Activated CD4-positive, alpha-beta memory T cell treated with anti-CD3 and anti-CD28 coated beads for 36 hours (primary cell): ENCODE data around the gene BLM. TPM values are rescaled to one million over a fixed set of nuclear protein-coding genes. Genes with fewer than 3 reads are reported as not detected.

Source experiments
- CTCF ChIA-PET: fragments of 350-600 bp; sonication (Branson Sonifier 250); formaldehyde crosslinking; loops from one replicate; lab custom pipeline; 2021; ENCODE audit warnings: antibody characterized with exemption, inconsistent platforms; lab: Charles Lee
- POLR2A ChIA-PET: fragments of 350-600 bp; sonication (Branson Sonifier 250); formaldehyde crosslinking; loops from one replicate; lab custom pipeline; 2021; ENCODE audit warnings: antibody characterized with exemption; lab: Charles Lee
- DNase-seq: peaks from one replicate; pipeline ENCODE4 v3.0.0-alpha.2; 2020
- H3K27ac Mint-ChIP-seq: one replicate; pipeline ENCODE4 v1.8.0; 2021; ENCODE audit warnings: mixed read lengths
- H3K27me3 Mint-ChIP-seq: one replicate; pipeline ENCODE4 v1.8.0; 2021; ENCODE audit warnings: mixed read lengths
- H3K36me3 Mint-ChIP-seq: one replicate; pipeline ENCODE4 v1.8.0; 2021; ENCODE audit warnings: mixed read lengths
- H3K4me1 Mint-ChIP-seq: one replicate; pipeline ENCODE4 v1.8.0; 2021; ENCODE audit warnings: low read depth, mixed read lengths
- H3K4me3 Mint-ChIP-seq: one replicate; pipeline ENCODE4 v1.8.0; 2021; ENCODE audit warnings: mild to moderate bottlenecking, mixed read lengths
- H3K9me3 Mint-ChIP-seq: one replicate; pipeline ENCODE4 v1.8.0; 2021; ENCODE audit warnings: mixed read lengths
- intact Hi-C: fragments of 100-400 bp; cut with micrococcal nuclease; formaldehyde crosslinking; loops from one replicate; pipeline ENCODE4 v1.15.1; 2023
- total RNA-seq, 2 experiments: library from RNA; stranded (reverse); gene quantifications; one replicate each; pipeline ENCODE4 v1.2.3, GENCODE V29; 2021

BLM gene
- total RNA-seq, 2 experiments from 2014 or later: 65.6 to 68.7 TPM

DNA sequence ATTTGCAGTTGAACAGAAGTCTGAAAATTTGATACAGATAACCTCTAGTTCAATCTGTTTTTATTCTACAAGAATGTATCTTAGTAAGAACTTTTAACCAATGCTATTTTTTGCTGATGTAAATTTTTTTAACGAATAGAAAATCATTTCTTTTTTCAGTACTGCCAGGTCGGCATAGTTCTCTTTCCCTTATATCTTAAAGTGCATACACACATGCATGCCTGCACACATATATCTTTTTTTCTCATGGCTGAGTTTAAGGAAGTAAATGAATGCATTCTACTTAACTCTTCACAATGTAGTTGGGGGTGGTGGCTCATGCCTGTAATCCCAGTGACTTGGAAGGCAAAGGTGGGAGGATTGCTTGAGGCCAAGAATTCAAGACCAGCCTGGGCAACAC, 48.4 kb downstream of the BLM start:
- intact Hi-C loops: no loop called here
- Mint-ChIP-seq H3K27me3 (no peaks in the 10 kb centered on the region), H3K27ac (no peak overlapping the region), H3K36me3 (peaks cover 47% of the 10 kb centered on the region), H3K9me3 (no peaks in the 10 kb centered on the region), H3K4me3 (no peak overlapping the region), H3K4me1 (no peaks in the 10 kb centered on the region)
- no peak for DNase-seq
- ChIA-PET POLR2A (no interaction called here), CTCF (interaction anchor here (1.3 kb wide), 1 partner anchor 120 kb away, joined by 3 read pairs; no protein-coding TSS in a partner anchor)

DNA sequence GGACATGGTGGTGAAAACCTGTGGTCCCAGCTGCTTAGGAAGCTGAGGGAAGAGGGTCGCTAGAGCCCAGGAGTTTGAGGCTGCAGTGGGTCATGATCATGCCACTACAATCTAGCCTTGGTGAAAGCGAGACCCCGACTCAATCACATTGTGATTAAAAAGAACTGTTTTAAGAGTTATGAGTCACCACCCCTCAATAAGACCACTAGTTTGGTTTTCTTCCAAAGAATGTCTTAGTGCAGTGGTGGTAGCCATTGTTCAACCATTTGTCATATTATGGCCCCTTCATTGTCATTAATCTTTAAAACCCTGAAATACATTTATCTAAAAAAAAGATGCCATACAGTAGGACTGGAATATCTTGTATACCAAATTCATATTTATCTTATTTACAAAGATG, 48.8 kb downstream of the BLM start:
- CTCF ChIA-PET: interaction anchor here (1.3 kb wide), 1 partner anchor 119 kb away, joined by 3 read pairs; no protein-coding TSS in a partner anchor
- peaks cover 47% of the 10 kb centered on the region for H3K36me3 Mint-ChIP-seq

DNA sequence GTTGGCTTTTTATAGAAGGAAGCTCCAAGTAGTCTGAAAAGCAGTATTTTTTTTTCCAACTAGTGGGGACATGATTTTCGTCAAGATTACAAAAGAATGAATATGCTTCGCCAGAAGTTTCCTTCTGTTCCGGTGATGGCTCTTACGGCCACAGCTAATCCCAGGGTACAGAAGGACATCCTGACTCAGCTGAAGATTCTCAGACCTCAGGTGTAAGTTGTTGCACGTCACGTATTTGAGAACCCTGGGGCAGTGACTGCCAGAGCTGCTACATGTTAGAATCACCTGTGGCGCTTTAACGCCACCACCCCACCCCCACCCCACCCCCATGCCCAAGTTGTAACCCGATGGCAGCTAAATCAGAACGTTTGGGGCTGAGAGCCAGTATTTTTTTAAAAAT, 52.2 kb downstream of the BLM start:
- H3K4me3 Mint-ChIP-seq: no peak overlapping the region
- H3K27me3 Mint-ChIP-seq: no peaks in the 10 kb centered on the region
- CTCF ChIA-PET: interaction anchor here (1.0 to 1.8 kb wide), 2 partner anchors 10 to 116 kb away, joined by 3 to 5 read pairs; no protein-coding TSS in a partner anchor
- peaks cover 48% of the 10 kb centered on the region for H3K36me3 Mint-ChIP-seq
- intact Hi-C loops: no loop called here
- no peak overlapping the region for H3K27ac Mint-ChIP-seq
- POLR2A ChIA-PET: no interaction called here
- H3K4me1 Mint-ChIP-seq: no peaks in the 10 kb centered on the region
- H3K9me3 Mint-ChIP-seq: no peaks in the 10 kb centered on the region
- no peak for DNase-seq

More for the DNA sequence above, 48.8 kb downstream of the BLM start:
- Mint-ChIP-seq H3K27me3 (no peaks in the 10 kb centered on the region), H3K4me3 (no peak overlapping the region), H3K27ac (no peak overlapping the region), H3K4me1 (no peaks in the 10 kb centered on the region), H3K9me3 (no peaks in the 10 kb centered on the region)
- POLR2A ChIA-PET: no interaction called here
- intact Hi-C loops: no loop called here
- DNase-seq: no peak

DNA sequence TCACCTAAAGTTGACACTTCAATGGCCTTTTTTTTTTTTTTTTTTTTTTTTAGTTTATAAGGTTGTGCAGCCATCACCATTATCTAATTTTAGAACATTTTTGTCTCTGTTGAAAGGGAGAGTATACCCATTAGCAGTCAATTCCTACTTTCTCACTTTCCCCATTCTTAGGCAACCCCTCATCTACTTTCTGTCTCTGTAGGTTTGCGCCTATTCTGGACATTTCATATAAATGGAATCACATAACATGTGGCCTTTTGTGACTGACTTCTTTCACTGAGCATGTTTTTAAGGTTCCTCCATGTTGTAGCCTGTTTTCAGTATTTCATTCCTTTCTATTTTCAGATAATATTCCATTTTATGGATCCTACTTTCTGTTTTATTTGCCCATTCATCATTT, 56.3 kb downstream of the BLM start:
- Mint-ChIP-seq H3K27me3 (no peaks in the 10 kb centered on the region), H3K4me1 (peaks cover 4% of the 10 kb centered on the region), H3K4me3 (no peak overlapping the region), H3K27ac (no peak overlapping the region), H3K9me3 (no peaks in the 10 kb centered on the region), H3K36me3 (peaks cover 41% of the 10 kb centered on the region)
- CTCF ChIA-PET: interaction anchor here (0.7 kb wide), 1 partner anchor 126 kb away, joined by 3 read pairs; no protein-coding TSS in a partner anchor
- no peak for DNase-seq
- POLR2A ChIA-PET: no interaction called here
- intact Hi-C loops: loop anchor here (5.0 kb wide), 1 partner anchor 36 kb away; no protein-coding TSS in a partner anchor

DNA sequence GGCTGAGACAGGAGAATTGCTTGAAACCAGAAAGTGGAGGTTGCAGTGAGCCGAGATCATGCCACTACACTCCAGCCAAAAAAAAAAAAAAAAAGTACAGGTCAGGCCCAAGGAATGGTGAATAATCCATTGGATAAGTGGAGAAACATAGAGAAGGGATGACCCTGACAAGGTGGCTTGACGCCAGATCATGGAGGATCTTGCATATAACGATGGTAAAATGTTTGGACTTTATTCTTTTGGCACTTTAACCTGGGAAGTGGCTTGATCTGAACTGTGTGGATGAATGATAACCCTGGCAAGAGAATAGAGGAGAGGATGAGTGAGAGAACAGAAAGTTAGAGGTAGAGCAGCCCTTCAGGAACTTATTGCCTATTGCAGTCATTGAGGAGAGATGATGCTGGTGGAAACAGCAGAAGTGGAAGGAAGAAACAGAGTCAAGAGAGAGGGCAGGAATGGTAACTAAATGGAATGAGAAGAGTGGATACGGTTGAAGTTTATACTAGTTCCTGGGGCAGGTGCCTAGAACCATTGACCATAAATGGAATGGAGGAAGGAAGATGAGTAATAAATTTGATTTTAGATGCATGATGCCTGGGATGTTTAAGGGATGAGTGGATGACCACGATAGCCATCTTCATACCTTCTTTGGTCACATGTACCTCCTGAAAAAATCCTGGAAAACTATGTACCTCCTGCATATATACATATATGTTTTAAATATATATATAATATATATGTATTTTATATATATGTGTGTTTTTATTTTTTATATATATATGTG, 57.8 kb downstream of the BLM start:
- Mint-ChIP-seq H3K4me3 (no peak overlapping the region), H3K4me1 (peaks cover 8% of the 10 kb centered on the region), H3K36me3 (peaks cover 39% of the 10 kb centered on the region), H3K27me3 (no peaks in the 10 kb centered on the region), H3K27ac (no peak overlapping the region), H3K9me3 (no peaks in the 10 kb centered on the region)
- ChIA-PET POLR2A (no interaction called here), CTCF (no interaction called here)
- intact Hi-C loops: loop anchor here (5.0 kb wide), 1 partner anchor 38 kb away; no protein-coding TSS in a partner anchor
- no peak for DNase-seq

DNA sequence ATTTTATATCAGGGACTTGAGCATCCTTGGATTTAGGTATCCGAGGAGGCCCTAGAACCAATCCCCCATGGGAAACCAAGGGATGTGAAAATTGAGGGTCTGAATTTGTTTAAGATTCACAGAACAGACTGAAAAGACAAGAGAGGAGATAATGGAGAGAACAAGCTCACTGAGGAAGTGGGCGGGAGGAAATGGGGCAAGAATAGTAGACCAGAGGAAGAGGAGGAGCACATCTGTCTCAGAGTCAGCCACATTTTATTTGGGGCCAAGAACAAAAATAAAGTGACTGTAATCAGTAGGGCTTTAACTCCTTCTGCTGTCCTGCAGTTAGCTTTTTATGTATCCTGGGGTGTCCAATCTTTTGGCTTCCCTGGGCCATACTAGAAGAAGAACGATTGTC, 63.8 kb downstream of the BLM start:
- H3K27ac Mint-ChIP-seq: peak overlapping the region; percentile 75
- H3K9me3 Mint-ChIP-seq: no peaks in the 10 kb centered on the region
- intact Hi-C loops: no loop called here
- H3K4me3 Mint-ChIP-seq: no peak overlapping the region
- peaks cover 16% of the 10 kb centered on the region for H3K4me1 Mint-ChIP-seq
- POLR2A ChIA-PET: no interaction called here
- peak; percentile 18 for DNase-seq
- peaks cover 36% of the 10 kb centered on the region for H3K36me3 Mint-ChIP-seq
- H3K27me3 Mint-ChIP-seq: no peaks in the 10 kb centered on the region
- CTCF ChIA-PET: interaction anchor here (0.9 to 1.3 kb wide), 2 partner anchors 105 to 122 kb away, joined by 3 to 6 read pairs; partner anchors contain the start of gene MAN2A2

DNA sequence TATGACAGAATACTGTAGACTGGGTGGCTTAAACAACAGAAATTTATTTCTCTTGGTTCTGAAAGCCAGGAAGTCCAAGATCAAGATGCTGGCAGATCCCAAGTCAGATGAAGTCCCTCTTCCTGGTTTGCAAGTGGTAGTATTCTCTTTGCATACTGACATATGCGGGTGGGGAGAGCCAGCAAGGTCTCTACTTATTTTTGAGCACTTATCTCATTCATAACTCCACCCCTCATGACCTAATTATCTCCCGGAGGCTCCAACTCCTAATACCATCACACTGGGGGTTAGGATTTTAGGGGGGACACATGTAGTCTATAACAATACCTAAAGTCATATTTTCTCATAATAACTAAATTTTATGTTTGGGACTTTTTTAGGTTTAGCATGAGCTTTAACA, 65.3 kb downstream of the BLM start:
- H3K27me3 Mint-ChIP-seq: no peaks in the 10 kb centered on the region
- H3K9me3 Mint-ChIP-seq: no peaks in the 10 kb centered on the region
- ChIA-PET POLR2A (no interaction called here), CTCF (interaction anchor here (0.9 kb wide), 1 partner anchor 462 kb away, joined by 3 read pairs; no protein-coding TSS in a partner anchor)
- H3K4me1 Mint-ChIP-seq: peaks cover 16% of the 10 kb centered on the region
- no peak overlapping the region for H3K4me3 Mint-ChIP-seq
- no peak for DNase-seq
- H3K27ac Mint-ChIP-seq: no peak overlapping the region
- intact Hi-C loops: no loop called here
- H3K36me3 Mint-ChIP-seq: peaks cover 44% of the 10 kb centered on the region

DNA sequence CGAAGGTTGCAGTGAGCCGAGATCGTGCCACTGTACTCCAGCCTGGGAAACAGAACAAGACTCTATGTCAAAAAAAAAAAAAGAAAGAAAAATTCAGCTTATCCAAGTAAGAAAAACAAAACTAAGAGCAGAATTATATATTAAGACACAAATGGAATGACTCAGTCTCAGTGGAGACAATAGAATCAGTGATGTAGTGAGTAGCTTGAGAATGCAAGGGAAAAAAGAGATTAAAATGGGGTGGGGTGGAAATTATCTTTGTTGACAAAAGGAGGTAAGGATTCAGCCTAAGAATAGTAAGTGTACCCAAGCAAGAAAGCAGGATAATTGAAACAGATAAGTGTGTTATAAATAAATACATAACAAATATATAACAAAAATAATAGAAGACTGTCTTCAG, 70.7 kb downstream of the BLM start:
- Mint-ChIP-seq H3K9me3 (no peaks in the 10 kb centered on the region), H3K4me3 (no peak overlapping the region), H3K4me1 (no peaks in the 10 kb centered on the region), H3K36me3 (peaks cover 40% of the 10 kb centered on the region), H3K27me3 (no peaks in the 10 kb centered on the region), H3K27ac (no peak overlapping the region)
- CTCF ChIA-PET: interaction anchor here (1.0 to 1.5 kb wide), 2 partner anchors 98 to 140 kb away, joined by 4 to 5 read pairs; no protein-coding TSS in a partner anchor
- POLR2A ChIA-PET: no interaction called here
- intact Hi-C loops: no loop called here
- no peak for DNase-seq

DNA sequence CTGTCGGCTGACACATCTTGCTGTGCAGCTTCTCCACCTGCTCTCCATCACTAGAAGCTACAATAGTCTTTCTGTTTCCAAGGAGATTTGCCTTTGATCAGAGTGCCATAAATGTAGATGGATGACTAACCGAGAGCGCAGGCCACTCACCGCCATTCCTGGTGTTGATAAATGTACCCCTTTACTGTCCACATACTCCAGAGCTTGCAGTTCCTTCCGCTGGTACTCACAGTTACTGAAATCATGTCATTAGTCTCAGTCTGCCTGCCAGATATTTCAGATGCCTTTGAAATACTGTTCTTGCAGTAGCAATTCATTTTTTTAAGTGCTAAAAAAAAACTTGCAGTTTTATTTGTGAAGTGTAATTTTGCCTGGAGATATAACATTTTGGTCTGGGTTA, 72.3 kb downstream of the BLM start:
- no peaks in the 10 kb centered on the region for H3K27me3 Mint-ChIP-seq
- H3K36me3 Mint-ChIP-seq: peaks cover 47% of the 10 kb centered on the region
- H3K9me3 Mint-ChIP-seq: no peaks in the 10 kb centered on the region
- CTCF ChIA-PET: interaction anchor here (0.6 to 1.5 kb wide), 3 partner anchors 10 to 139 kb away, joined by 3 to 4 read pairs (median 4); no protein-coding TSS in a partner anchor
- H3K27ac Mint-ChIP-seq: no peak overlapping the region
- no peaks in the 10 kb centered on the region for H3K4me1 Mint-ChIP-seq
- POLR2A ChIA-PET: interaction anchor here (1.5 kb wide), 1 partner anchor 84 kb away, joined by 3 read pairs; no protein-coding TSS in a partner anchor
- no peak overlapping the region for H3K4me3 Mint-ChIP-seq
- DNase-seq: no peak
- intact Hi-C loops: no loop called here

DNA sequence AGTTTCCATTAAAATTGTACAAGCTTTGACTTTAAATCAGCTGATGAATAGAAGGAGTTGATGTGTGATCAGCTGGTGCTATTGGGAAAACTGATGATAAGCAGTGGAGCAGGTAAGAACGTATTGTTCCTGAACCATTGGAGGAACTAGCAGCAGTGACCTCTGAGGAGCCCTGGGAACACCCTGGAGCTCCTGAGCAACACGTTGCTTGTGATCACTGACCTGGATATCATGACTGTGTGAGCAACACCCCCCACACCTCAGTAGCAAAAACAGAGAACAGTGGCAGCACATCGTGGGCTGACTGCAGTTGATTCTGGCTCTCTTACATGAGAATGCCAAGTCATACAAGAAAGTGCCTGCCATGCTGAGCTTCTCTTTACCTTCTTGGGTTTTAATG, 72.9 kb downstream of the BLM start:
- Mint-ChIP-seq H3K4me3 (no peak overlapping the region), H3K4me1 (no peaks in the 10 kb centered on the region), H3K27ac (no peak overlapping the region), H3K27me3 (no peaks in the 10 kb centered on the region), H3K36me3 (peaks cover 46% of the 10 kb centered on the region), H3K9me3 (no peaks in the 10 kb centered on the region)
- POLR2A ChIA-PET: interaction anchor here (1.5 kb wide), 1 partner anchor 83 kb away, joined by 3 read pairs; no protein-coding TSS in a partner anchor
- CTCF ChIA-PET: interaction anchor here (0.6 to 1.6 kb wide), 5 partner anchors 10 to 142 kb away, joined by 3 to 5 read pairs (median 4); no protein-coding TSS in a partner anchor
- intact Hi-C loops: no loop called here
- no peak for DNase-seq

DNA sequence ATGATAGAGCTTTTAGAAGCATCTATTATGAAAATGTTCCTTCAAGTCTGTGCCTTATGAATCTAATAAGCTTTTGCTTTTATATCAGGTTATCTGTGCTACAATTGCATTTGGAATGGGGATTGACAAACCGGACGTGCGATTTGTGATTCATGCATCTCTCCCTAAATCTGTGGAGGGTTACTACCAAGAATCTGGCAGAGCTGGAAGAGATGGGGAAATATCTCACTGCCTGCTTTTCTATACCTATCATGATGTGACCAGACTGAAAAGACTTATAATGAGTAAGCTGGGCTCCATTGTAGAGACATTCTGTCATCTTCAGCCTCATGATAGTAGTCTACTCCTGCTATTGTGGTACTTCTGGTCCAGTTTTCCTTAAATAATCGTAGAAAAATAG, 73.4 kb downstream of the BLM start:
- Mint-ChIP-seq H3K9me3 (no peaks in the 10 kb centered on the region), H3K27ac (no peak overlapping the region), H3K36me3 (peaks cover 50% of the 10 kb centered on the region), H3K27me3 (no peaks in the 10 kb centered on the region), H3K4me3 (no peak overlapping the region), H3K4me1 (no peaks in the 10 kb centered on the region)
- DNase-seq: no peak
- ChIA-PET POLR2A (interaction anchor here (1.5 kb wide), 1 partner anchor 83 kb away, joined by 3 read pairs; no protein-coding TSS in a partner anchor), CTCF (interaction anchor here (0.5 to 1.6 kb wide), 4 partner anchors 25 to 143 kb away, joined by 3 to 5 read pairs (median 4); no protein-coding TSS in a partner anchor)
- intact Hi-C loops: no loop called here

DNA sequence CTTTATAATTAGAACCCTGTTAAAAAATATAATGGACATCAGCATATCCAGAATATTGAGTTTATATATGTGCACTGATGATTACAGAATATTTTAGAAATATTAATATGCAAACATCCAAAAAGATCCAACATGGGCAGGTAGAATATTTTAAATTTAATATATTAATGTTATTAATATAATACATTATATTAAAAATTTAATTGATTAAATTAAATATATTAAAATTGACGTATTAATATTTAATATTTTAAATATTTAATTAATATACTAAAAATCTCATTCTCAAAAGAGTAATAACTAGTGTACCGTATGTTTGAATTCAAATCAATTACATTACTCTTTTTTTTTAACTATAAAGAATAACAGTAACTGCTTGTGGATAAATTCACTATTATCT, 77.4 kb downstream of the BLM start:
- no peak overlapping the region for H3K4me3 Mint-ChIP-seq
- H3K4me1 Mint-ChIP-seq: no peaks in the 10 kb centered on the region
- CTCF ChIA-PET: interaction anchor here (0.9 kb wide), 1 partner anchor 92 kb away, joined by 3 read pairs; no protein-coding TSS in a partner anchor

More for the DNA sequence above, 77.4 kb downstream of the BLM start:
- H3K27me3 Mint-ChIP-seq: no peaks in the 10 kb centered on the region
- intact Hi-C loops: no loop called here
- no peak for DNase-seq
- H3K9me3 Mint-ChIP-seq: no peaks in the 10 kb centered on the region
- H3K27ac Mint-ChIP-seq: no peak overlapping the region
- H3K36me3 Mint-ChIP-seq: peaks cover 46% of the 10 kb centered on the region
- POLR2A ChIA-PET: no interaction called here
